Muscle of back (tissue), 11 donors: Measurements from ENCODE around the gene BLM. TPM values are rescaled to one million over a fixed set of nuclear protein-coding genes. Genes with fewer than 3 reads are reported as not detected.
"Not testable (repeated sequence)": the region's sequence is repeated elsewhere in the genome, so short reads cannot be mapped to it uniquely, and the experiment has no call there.

Experiments
- DNase-seq, 3 donors: peaks; one replicate each; pipeline versions ENCODE4 v3.0.0 to v3.0.0-alpha.2; 2013
- polyA plus RNA-seq, 10 donors: library from polyadenylated mRNA; unstranded; fragments of 120-200 nt; gene quantifications; one replicate each; pipeline ENCODE4 v1.2.1, GENCODE V29; 2013; ENCODE audit not compliant: insufficient read length in 10 of 10

BLM gene
- polyA plus RNA-seq, 10 donors: 2.9 to 9.5 (median 5.6) TPM

DNA sequence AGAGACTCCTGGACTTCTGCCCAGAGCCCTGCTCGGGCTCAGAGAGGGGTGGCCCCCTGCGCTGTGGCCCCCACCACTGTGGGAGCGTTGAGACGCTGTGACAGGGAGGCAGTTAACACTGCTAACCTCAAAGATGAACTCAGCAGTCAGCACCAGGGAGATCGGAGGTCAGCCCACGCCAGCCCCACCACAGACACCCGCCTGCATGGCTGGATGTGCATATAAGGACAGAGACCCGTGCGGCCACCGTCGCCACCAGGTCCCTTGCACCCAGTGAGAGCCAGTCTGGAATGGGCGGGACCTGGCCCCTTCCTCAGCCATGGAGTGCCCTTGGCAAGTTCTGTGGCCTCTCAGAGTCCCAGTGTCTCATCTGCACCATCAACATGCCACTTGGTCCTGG, 102.7 kb downstream of the BLM start:
- no peak for DNase-seq

DNA sequence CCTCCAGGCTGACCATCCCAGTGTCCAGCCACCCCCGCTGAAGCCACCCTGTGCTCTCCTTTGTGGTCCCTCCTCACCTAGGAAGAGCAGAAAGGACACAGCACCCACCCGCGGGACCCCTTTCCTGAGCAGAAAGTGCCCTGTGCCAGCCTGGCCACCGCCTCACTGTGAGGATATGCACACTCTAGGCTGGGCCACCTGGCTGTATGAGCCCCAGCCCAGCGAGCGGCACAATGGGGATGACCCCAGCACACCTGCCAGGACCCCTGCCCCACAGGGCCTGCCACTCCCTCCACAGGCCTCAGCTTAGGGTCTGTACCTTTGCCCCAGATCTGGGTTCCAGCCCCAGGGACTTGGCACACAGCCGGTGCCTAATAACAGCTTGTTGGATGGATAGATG, 103.3 kb downstream of the BLM start:
- no peak for DNase-seq

DNA sequence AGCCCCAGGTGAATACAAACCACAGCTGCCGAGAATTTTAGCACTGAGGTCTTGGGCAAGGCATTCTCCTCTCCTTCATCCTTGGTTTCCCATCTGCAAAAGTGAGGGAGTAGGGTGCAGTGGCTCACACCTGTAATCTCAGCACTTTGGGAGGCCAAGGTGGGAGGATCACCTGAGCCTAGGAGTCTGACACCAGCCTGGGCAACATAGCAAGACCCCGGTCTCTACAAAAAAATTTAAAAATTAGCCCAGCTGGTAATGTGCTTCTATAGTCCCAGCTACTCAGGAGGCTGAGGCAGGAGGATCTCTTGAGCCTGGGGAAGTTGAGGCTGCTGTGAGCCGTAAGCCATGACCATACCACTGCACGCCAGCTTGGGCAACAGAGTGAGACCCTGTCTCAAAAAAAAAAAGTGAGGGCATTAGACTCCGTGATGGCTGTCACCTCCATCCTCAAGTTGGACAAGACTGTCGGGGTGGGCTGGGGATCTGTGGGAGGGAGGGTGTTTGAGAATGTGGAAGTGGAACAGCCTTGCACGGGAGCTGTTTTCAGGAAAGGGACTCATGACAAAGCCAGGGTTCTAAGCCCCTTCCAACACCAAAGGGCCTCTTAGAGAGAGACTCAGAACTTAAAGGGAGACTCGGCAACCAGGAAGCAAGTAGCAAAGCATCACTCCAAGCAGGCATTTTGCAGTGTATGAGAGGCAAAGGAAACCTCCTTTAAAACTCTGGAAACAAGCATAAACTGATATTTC, 105.2 kb downstream of the BLM start:
- DNase-seq: no peak

DNA sequence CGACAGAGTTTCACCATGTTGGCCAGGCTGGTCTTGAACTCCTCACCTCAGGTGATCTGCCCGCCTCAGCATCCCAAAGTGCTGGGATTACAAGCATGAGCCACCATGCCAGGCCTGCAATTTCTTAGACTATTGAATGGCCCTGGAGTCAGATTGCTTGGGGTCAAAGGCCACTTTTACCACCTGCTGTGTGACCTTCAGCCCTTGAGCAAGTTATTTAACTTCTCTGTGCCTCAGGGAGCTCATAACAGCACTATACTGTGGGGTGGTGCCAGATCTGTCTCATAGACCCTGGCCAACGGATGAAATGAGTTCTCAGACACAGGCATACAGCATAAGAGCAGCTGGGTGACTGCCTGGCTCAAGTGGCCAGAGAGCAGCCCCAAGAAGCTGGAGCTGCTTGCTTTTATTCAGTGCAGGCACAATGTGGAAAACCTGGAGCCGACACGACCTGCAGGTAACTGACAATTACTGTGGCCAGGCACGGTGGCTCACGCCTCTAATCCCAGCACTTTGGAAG, 106.4 kb downstream of the BLM start:
- DNase-seq: no peak

DNA sequence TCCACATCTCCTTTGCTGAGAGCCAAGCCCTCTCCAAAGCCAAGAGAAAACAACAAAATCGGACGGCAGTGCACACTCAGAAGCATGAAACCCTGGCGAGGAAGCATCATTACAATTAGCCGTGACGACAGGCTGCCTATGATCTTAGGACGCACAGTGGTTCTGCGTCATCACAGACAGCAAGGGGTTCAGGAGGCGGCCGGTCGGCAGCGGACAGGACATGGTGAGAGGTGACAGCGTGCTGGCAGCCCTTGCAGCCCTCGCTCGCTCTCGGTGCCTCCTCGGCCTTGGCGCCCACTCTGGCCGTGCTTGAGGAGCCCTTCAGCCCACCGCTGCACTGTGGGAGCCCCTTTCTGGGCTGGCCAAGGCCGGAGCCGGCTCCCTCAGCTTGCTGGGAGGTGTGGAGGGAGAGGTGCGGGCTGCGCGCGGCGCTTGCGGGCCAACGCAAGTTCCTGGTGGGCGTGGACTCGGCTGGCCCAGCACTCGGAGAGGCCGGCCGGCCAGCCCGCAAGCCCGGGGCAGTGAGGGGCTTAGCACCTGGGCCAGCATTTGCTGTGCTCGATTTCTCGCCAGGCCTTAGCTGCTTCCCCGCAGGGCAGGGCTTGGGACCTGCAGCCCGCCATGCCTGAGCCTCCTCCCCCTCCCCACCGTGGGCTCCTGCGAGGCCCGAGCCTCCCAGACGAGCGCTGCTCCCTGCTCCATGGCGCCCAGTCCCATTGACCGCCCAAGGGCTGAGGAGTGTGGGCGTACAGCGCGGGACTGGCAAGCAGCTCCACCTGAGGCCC, 108.2 kb downstream of the BLM start:
- DNase-seq: not testable (repeated sequence)

DNA sequence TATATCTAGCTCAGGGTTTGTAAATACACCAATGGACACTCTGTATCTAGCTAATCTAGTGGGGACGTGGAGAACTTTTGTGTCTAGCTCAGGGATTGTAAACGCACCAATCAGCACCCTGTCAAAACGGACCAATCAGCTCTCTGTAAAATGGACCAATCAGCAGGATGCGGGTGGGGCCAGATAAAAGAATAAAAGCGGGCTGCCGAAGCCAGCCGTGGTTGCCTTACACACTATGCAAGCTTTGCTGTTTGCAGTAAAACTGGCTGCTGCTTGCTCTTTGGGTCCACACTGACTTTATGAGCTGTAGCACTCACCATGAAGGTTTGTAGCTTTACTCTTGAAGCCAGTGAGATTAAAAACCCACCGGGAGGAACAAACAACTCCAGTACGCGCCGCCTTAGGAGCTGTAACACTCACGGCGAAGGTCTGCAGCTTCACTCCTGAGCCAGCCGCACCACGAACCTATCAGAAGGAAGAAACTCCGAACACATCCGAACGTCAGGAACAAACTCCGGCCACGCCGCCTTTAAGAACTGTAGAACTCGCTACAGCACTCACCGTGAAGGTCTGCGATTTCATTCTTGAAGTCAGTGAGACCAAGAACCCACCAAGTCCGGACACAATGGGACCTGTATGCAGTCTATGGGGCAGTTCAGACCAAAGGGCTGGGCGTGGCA, 109.2 kb downstream of the BLM start:
- not testable (repeated sequence) for DNase-seq

DNA sequence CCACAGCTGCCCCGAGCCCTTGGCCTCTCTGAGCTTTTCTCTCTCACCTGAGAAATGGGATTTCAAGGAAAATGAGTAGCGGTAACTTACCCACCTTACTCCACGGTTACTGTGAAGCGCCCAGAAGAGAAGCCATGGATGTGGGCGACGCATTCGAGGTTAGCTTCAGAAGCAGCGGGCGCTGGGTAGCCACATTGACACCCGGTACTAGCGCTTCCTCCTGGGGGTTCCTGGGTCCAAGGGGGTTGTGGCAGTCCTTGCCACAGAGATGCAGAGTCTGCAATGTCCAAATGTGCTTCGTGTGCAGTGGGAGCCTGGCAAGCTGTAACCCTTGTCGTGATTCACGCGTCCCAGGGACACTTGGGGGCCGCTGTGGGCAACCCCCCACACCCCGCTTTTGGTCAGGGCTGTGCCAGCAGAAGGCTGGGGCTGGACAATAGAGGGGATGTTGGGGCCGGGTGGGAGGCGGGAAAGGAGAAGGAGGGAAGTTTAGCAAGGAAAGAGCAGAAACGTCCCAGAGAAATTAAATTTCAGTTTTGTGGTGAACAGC, 109.8 kb downstream of the BLM start:
- DNase-seq: no peak

DNA sequence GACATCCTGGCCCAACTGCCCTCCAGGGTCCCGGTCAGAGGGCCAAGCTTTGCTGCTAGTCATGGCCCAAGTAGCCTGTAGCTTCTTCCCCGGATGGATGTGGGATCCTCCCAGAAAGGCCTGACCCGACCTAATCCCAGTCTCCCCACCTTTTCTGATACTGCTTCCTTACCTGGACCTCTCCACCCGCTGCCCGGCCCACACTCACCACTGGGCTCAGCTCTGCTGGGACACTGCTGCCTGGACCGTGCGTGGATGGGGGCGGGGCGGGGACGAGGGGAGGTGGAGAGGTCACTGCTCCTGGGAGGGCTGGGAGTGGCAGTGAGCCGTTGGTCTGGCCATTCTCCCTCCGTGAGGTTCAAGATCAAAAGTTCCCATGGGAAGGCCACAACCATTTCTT, 111.0 kb downstream of the BLM start:
- no peak for DNase-seq

DNA sequence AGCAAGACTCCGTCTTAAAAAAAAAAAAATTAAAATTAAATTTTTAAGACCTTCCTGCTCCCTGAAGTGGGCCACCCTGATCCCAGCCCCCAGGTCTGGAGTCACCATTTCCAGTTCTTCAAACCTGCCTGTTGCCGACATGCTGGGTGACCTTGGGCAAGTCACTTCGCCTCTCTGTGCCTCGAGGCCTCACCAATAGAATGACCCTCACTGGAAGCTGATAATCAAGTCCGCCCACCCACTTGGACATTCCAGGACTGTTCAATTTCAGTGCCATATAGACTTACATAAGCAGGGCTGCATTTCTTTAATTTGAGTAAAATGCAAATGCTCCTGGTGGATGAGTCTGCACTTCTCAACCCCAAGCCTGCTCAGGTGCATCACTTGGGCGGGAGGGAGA, 112.0 kb downstream of the BLM start:
- no peak for DNase-seq

DNA sequence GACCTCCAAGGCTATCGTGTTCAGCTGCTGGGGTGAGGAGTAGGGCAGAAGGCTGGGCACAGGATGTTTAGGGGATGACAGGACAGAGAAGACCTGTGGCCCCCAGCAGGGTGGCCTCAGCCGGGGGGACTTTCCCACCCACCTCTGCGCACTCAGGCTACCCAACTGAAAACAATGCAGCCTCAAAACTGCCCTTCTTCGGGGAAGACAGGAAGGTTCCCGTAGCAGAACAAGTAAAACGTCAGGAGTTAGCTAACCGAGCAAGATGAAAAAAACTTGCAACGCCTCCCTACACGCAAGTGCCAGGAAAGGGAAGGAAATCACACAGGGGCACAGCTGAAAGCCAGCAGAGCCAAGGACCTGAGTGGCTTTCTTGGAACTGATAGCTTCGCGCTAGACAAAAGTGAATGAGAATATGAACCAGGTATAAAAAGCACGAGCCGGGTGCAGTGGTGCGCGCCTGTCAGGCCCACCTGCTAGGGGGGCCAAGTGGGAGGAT, 112.8 kb downstream of the BLM start:
- DNase-seq: peak in 1 of 3 donors; percentile 45

DNA sequence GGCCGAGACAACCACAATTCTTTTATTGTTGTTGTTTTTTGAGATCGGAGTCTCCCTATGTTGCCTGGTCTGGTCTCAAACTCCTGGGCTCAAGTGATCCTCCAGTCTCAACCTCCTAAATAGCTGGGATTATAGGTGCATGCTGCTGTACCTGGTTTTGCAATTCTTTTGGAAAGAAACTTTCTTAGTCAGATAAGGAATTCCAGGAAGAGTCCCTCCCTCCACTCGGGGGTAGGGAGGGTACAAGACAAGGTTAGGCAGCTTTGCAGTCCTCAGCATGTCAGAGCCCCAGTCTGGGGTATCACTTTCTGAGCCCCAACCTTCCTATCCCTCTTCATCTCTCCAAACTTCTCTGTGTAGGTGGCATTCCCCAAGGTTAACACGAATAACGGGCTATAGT, 117.5 kb downstream of the BLM start:
- DNase-seq: no peak

DNA sequence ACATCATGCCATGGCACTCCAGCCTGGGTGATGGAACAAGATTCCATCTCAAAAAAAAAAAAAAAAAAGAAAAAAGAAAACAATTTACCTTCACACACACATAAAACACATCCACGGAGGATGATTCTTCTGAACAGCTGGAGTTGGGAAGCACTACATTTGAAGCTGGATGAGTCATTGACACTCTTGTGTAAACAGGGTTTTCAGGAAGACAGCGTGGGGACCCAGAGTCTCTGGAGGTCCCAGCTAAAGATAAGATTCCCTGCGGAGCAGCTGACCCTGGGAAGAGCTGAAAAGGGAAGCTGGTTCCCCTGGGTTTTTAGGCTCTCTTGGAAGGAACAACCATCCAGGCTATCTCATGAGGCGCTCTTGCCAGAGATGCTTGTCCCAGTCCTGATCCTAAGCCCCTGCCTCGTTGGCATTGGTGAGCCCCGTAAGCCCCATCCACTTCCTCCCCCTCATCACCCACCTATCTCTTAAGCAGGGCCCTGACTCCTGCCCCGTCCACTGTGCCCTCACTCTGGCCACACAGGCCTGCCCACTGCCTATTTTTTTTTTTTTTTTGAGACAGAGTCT, 119.2 kb downstream of the BLM start:
- DNase-seq: no peak

DNA sequence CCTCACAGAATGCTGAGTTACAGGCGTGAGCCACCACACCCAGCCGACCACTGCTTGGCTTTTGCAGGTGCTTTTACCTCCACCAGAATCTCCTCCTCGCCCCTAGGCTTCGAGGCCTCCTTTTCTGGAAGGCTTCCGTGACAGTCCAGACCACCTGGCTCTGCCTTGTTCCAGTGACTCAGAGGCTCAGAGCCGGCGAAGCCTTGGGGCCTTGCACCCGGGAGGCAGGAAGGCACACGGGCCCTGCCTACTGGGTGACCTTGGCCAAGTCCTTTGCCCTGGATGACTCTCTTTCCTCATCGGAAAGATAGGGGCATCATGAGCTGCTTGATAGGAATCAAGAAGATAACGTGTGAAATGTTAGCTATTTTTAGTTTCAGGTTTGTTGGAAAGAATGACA, 119.9 kb downstream of the BLM start:
- no peak for DNase-seq

DNA sequence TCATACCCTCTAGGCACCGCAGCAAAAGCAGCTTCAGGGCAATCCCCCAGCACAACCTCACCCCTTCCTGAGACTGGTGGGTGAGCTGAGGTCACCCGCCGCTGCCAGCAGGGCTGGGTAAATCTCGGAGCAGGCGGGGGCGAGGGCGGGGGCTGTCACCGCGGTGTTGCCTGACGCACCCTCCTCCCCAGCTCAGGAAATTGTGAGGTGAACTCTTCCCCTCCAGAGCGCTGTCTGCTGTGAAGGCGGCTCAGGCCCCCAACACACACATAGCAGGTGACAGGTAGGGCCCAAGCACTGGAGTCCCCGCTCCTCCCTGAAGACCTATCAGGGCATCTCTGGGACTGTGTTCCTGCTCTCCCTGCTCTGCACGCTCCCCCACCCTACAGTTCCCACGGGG, 121.0 kb downstream of the BLM start:
- no peak for DNase-seq

DNA sequence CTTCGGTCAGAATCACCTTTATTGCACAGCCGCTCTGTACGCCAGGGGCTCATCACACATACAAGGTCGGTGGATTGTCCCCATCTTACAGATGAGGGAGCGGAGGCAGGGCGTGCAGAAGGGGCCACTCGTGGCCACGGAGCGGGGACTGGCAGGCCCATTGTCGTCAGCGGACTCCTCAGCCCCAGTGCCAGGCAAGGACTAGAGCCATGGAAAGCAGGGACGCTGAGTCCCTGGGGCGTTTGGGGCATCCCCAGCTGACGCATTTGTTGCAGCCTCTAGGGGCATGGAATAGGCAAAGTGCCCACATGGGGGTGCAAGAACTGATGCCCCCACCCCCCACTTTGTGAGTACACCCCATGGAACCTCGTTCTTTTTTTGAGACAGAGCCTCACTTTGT, 121.4 kb downstream of the BLM start:
- DNase-seq: no peak

DNA sequence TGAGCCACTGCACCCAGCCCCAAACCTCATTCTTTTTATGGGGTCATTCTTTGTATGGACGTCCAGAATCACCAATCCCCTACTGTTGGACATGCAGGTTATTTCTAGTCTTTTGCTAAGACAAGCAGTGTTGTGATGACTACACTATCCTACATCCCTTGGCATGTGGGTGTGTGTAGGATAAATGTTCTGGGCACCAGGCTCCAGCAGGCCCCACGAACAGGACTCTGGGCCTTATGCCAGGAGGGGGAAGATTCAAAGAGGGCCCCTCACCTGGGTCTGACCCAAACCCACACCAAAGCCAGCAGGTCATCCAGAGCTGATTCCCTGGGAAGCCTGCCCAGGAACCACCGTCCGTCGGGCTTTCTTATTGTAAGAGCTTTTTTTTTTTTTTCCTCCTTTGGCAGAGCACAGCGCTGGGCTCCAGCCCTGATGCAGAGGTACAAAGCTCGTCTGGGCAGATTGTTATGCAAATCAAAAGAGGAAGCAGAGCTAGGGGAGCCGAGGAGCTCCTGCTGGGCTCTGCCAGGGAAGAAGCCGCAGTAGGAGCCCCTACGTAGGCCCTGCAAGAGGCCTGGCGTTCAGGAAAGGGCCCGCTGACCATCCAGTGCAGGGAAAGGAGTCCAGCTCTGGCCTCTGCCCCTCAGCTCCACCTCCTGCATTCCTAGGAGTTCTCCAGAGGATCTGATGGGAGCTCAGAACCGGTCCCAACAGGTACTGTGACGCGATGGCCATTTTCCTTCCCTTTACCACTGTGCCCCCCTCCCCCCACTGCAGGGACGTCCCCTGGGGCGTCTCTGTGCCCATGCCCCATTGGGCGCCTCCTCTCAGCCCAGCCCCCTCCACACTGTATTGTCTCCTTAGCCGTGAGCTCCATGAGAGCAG, 122.3 kb downstream of the BLM start:
- peak in 1 of 3 donors; percentile 26 for DNase-seq

DNA sequence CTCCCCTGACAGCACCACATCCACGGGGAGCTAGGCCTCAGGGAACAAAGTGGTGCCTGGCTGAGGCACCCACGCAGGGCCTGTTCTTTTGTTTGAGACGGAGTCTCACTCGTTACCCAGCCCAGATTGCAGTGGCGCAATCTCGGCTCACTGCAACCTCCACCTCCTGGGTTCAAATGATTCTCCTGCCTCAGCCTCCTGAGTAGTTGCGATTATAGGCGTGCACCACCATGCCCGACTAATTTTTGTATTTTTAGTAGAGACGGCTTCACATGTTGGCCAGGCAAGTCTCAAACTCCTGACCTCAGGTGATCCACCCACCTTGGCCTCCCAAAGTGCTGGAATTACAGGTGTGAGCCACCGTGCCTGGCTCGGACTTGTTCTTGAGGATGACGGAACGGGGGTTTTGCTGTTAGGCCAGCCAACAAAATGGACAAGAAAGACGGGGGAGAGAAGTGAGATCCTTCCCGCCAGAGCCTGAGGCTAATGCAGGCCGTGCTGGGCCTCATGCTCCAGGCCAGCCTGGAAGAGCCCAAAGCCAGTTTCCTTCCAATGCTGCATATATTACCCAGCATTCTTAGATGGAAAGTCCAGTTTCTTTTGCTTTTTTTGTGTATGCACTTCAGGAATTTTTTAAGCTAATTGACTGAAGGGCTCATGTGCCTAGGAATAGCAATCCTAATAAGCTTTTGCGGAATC, 123.2 kb downstream of the BLM start:
- DNase-seq: no peak

DNA sequence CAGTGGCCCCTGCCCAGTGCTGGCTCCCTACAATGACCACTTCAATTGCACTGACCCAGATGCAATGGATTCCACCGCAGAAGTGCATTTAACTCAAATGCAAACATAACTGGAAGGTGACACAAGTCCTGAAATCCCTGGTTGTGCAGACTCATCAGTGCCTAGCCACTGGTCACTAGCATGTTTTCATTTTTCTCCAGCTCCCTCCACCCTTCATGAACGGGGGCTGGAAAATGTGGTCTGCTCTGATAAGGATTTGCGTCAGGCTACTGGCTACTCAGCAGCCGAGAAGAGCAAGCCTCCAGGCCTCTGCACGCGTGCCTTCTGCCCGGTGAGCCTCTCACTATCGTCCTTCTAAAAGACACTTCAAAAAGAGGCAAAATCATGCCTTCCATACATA, 123.8 kb downstream of the BLM start:
- DNase-seq: no peak

DNA sequence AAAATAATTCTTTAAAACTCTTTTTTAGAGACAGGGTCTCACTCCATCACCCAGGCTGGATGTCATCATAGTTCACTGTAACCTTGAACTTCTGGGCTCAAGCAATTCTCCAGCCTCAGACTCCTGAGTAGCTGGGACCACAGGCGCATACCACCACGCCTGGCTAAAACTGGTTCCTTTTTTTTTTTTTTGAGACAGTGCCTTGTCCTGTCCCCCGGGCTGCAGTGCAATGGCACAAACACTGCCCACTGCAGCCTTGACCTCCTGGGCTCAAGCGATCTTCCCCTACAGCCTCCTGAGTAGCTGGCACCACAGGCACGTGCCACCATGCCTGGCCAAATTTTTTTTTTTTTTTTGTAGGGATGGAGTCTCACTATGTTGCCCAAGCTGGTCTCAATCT, 127.5 kb downstream of the BLM start:
- no peak for DNase-seq
